GM18508 (cell line): ENCODE results near the gene FGD3.
"Not testable (repeated sequence)": the region's sequence is repeated elsewhere in the genome, so short reads cannot be mapped to it uniquely, and the experiment has no call there.

Experiments
- ATAC-seq: cut with Tn5 transposase; IDR thresholded peaks from one replicate; pipeline ENCODE4 v1.9.1; 2021; ENCODE audit warnings: moderate number of reproducible peaks; ENCODE audit not compliant: insufficient read depth, unreplicated experiment

The FGD3 gene

GRCh38 chr9:93004561-93004960 lies 57.2 kb downstream of the FGD3 start:
- ATAC-seq: no peak

- no peak for ATAC-seq
These were observed 58.6 kb downstream of the FGD3 start for GRCh38 chr9:93005876-93006275.

DNA sequence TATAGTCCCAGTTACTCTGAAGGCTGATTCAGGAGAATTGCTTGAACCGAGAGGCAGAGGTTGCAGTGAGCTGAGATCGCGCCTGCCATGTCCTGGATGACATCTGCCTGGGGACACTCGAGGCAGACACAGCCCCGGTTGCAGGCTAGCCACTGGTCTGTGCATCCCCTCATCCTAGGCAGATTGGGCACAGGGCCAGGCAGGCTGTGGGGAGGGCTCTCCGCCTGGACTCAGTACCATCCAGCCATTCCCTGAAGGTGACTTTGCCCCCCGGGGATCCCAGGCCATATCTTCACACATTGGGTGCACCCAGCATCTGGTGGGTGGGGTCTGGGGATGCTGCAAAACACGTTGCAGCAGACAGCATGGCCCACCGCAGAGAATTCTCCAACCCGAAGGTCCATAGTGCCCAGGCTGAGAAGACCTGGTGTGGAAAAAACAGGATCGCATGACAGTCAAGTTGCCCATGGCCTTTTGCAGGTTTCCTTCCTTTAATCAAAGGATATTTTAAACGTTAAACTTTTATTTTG lies 60.3 kb downstream of the FGD3 start:
- no peak for ATAC-seq

DNA sequence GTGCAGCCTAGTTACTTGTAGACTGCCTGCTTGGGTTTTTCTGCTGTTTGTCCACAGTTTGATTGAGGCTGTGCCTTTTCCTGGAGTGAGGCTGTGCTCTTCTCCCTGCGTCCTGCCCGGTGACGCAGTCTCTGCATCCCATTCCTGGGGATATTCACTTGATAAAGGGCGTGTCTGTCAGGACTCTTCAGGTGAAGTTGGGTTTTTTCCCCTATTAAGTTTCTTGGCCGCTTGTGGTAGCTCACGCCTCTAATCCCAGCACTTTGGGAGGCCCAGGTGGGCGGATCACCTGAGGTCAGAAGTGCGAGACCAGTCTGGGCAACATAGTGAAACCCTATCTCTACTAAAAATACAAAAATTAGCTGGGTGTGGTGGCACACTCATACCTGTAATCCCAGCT lies 61.1 kb downstream of the FGD3 start:
- no peak for ATAC-seq

DNA sequence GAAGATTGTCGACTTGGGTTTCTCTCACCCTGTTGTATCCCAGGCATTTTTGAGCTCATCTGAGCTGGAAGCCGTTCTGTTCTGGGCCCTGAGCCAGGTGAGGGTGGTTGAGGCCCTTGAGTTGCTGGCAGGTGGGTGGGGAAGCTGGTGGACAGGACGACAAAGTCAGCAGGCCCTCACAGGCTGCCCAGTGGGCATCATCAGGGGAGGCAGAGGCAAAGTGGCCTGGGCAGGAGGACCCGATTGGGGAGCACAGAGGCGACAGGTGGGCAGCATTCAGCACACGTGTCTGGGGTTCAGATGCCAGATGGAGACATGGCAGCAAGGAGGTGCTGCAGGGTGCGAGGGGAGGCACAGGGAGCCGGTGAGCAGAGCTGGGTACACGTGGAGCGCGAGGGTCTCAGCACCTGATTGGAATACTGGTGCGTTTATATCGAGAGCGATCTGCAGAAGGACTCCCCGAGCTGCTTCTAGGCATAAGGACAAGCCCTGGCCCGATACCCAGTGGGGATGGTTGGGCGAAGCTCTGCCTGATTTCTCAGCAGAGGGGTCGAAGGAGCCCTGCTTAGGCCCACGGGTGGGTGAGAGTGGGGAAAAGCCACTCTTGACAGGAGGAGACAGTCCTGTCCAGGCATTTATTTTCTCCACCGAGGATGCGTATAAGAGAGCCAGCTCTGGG lies 62.2 kb downstream of the FGD3 start:
- no peak for ATAC-seq

DNA sequence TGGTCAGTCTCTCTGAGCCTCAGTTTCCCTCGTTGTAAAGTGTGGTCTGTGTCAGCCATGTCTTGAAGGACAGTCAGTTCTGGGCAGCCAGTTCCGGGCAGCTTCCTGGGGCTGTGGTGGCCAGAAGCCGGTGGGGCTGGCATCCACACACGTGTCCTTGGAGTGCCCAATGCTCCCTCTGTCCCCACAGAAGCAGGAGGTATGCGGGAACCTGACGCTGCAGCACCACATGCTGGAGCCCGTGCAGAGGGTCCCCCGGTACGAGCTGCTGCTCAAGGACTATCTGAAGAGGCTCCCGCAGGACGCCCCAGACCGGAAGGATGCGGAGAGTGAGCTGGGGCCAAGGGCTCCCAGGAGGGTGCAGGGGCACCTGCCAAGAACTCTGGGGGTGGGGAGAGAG lies 62.7 kb downstream of the FGD3 start:
- ATAC-seq: no peak

DNA sequence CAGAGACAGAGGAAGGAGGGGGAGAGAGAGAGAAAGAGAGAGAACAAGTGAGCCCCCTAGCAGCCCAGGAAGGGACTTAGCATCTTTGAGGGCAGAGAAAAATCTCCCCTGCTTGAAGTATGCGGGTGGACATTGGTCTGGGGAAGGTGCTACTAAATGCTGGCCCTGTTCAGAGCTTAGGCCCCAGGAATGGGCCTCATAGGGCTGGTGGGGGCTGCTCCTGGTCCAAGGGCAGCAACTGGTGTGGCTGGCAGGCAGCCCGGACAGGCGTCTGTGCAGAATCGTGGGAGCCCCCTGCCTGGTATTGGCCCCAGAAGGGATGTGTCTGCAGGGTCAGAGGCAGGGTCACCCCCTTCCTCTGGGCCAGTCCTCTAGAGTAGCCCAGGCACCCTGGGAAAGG lies 63.4 kb downstream of the FGD3 start:
- no peak for ATAC-seq

DNA sequence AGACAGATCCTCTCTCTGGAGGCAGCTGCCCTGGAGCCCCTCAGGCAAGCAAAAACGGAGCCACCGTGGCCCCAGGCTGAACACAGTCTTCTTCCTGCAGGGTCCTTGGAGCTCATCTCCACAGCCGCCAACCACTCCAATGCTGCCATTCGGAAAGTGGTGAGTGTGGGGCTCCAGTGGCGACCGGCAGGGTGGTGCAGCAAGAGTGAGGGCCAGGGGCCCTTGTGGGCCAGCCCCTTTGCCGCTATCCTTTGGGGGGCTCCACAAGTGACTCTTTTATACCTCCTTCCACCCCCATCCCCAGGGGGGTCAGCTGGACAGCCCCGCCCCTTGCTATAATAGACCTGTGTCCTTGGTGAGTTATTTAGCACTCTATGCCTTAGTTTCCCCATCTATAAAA lies 63.8 kb downstream of the FGD3 start:
- ATAC-seq: no peak

DNA sequence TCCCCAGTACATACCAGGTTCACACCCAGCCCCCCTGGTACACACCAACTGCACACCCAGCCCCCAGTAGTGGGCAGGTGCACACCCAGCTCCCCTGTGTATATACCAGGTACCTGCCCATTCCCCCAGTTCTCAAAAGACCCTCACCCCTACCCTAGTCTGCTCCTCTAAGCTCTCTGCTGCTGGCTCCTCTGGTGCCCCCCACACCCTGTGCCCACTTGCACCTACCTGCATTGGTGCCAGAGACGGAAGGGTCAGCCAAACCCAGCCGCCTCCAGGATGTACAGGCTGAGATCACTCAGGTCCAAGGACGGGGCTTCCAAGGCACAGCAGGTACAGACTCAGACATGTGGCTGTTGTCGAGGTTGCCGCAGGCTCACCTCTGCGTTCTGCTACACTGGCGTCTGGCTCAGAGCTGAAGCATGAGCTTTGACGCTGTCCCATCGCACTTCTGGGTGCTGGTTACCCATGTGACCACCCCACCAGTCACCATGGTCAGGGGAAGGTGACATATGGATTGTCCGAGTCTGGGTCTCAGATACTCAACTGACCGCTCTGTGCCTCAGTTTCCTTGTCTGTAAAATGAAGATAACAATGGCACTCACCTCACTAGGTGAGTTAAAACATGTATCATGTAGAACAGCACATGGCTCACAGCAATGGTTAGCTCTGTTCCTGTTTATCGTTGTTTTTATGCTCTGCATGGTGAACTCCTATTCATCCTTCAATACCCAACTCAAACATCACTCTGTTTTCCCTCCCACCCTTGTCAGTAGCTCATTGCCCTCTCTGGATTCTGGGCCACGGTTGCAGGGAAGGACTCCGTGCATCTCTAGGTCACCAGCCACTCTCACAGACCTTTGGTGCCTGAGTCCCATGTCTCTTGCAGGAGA lies 65.9 kb downstream of the FGD3 start:
- ATAC-seq: no peak

DNA sequence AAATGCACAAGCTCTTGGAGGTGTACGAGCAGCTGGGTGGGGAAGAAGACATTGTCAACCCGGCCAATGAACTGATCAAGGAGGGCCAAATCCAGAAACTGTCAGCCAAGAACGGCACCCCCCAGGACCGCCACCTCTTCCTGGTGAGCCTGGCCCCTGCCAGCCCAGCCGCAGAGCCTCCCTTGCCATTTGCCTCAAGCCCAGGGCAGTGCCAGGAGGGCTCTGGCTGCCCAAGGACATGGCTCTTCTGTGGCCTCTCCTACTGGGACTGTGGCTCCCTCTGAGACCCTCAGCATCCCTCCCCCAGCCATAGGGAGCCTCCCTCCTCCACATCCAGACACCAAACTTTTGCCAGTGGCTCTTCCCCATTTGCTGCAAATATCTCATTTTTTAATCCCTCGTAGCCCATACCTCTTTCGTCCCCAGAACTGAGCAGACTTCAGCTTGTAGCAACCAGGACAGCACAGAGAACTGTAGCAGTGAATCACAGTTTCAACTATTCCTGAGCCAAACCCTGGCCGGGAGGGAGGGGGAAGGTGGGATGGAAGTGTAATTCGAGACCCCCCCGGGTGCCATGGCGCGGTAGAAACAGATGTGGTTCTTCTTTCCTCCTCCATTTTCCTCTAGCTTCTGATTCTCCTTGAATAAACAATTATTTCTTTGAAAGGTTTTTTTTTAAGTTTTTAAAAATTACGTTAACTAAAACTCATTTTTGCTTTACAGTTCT lies 66.7 kb downstream of the FGD3 start:
- ATAC-seq: no peak

DNA sequence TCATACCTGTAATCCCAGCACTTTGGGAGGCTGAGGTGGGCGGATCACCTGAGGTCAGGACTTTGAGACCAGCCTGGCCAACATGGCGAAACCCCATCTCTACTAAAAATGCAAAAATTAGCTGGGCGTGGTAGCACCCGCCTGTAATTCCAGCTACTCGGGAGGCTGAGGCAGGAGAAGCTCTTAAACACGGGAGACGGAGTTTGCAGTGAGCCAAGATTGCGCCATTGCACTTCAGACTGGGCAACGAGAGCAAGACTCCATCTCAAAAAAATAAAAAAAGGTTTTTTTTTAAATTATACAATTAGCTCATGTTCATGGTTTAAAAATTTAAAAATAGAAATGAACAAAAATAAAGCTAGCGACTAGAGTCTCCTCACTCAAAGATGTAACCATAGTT lies 67.9 kb downstream of the FGD3 start:
- ATAC-seq: not testable (repeated sequence)

- no peak for ATAC-seq
These were observed 70.3 kb downstream of the FGD3 start for GRCh38 chr9:93017621-93018020.

DNA sequence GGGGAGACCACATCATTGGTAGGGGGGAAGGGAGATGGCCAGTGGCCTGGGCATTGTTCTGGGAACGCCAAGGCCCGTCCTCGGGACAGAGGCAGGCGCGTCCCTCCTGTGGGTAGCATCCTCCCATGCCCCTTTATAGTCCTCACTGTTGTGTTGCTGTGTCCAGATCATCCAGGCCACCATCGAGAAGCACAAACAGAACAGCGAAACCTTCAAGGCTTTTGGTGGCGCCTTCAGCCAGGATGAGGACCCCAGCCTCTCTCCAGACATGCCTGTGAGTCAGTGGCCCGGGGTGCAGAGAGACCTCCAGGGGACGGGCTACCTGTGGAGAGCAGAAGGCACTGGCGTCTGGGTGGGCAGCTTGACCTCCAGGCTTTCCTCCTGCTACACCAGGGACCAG lies 72.8 kb downstream of the FGD3 start:
- no peak for ATAC-seq

GRCh38 chr9:93020771-93021670 lies 73.7 kb downstream of the FGD3 start:
- no peak for ATAC-seq

DNA sequence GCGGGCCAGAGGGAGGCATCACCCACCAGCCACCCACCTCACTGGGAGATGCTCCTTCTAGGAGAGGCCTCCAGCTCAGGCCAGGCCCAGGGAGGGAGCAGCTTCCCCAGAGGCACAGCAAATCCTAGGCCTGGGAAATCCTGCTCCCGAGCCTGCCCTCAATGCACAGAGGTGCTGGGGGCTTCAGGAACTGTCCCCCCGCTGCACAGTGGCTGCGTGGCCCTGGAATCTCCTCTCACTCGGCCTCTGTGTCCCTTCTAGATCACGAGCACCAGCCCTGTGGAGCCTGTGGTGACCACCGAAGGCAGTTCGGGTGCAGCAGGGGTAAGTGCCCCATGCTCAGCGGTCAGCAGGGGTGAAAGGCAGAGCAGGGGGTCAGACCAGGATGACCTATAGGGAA lies 74.7 kb downstream of the FGD3 start:
- ATAC-seq: no peak

GRCh38 chr9:93022721-93023520 lies 75.6 kb downstream of the FGD3 start:
- ATAC-seq: no peak

GRCh38 chr9:93023521-93023815 lies 76.1 kb downstream of the FGD3 start:
- no peak for ATAC-seq

- no peak for ATAC-seq
These were observed 77.3 kb downstream of the FGD3 start for GRCh38 chr9:93024646-93024910.

- ATAC-seq: no peak
These were observed 77.8 kb downstream of the FGD3 start for GRCh38 chr9:93024986-93025630.
